Measurements from ENCODE around the gene SNED1.

- TF ChIP-seq POLR2AphosphoS5 (IDR thresholded peaks at IDR 0.05) (no peak), CTCF (IDR thresholded peaks at IDR 0.05) (no peak), POLR2A (IDR thresholded peaks at IDR 0.05) (no peak)
Observed at GRCh38 chr2:241007880-241008710, 9.7 kb downstream of the SNED1 start.

Measured in breast epithelium (tissue), 3 donors.